ENCODE measurements around the gene MTARC1.

- TF ChIP-seq CTCF (conservative IDR thresholded peaks at IDR 0.05): no peak
- no peak for TF ChIP-seq ZFX (IDR thresholded peaks at IDR 0.05)
Measured at GRCh38 chr1:220754918-220755295, 31.8 kb upstream of the MTARC1 start.
